Measurements from ENCODE around the gene RAB11FIP4.

RAB11FIP4 gene

GRCh38 chr17:31466096-31466760 is 74.8 kb downstream of the RAB11FIP4 start:
- Histone ChIP-seq H3K27me3 (ENCODE audit: insufficient read depth, low read length, poor library complexity, severe bottlenecking) (no peaks in the 10 kb centered on the region), H3K4me2 (ENCODE audit: low read depth, low read length, poor library complexity, severe bottlenecking) (no peak overlapping the region), H3K9me2 (replicated peaks; ENCODE audit: low read depth, low read length) (no peaks in the 10 kb centered on the region), H2AFZ (ENCODE audit: low read length) (no peak overlapping the region), H3K4me3 (ENCODE audit: low read length, poor library complexity, severe bottlenecking) (no peak overlapping the region), H3K79me2 (ENCODE audit: insufficient read depth, low read length) (no peaks in the 10 kb centered on the region), H3F3A (ENCODE audit: low read depth) (no peaks in the 10 kb centered on the region), H3K4me1 (ENCODE audit: insufficient read depth, low read length, poor library complexity, severe bottlenecking) (peaks cover 18% of the 10 kb centered on the region), H4K20me1 (ENCODE audit: insufficient read depth, low read length, poor library complexity, severe bottlenecking) (no peaks in the 10 kb centered on the region), H3K9ac (ENCODE audit: low read depth, low read length, poor library complexity, severe bottlenecking) (no peak overlapping the region), H3K9me3 (ENCODE audit: insufficient read depth, low read depth, low read length) (no peaks in the 10 kb centered on the region), H3K36me3 (ENCODE audit: insufficient read depth, low read length) (no peaks in the 10 kb centered on the region)
- TF ChIP-seq CTCF (conservative IDR thresholded peaks at IDR 0.05; ENCODE audit: low read length) (no peak), EZH2phosphoT487 (IDR thresholded peaks at IDR 0.05; ENCODE audit: borderline replicate concordance) (no peak)

- Histone ChIP-seq H2AFZ (ENCODE audit: low read length) (no peak overlapping the region), H3K4me3 (ENCODE audit: low read length, poor library complexity, severe bottlenecking) (no peak overlapping the region), H3F3A (ENCODE audit: low read depth) (no peaks in the 10 kb centered on the region), H3K9me3 (ENCODE audit: insufficient read depth, low read depth, low read length) (no peaks in the 10 kb centered on the region), H4K20me1 (ENCODE audit: insufficient read depth, low read length, poor library complexity, severe bottlenecking) (no peaks in the 10 kb centered on the region), H3K4me2 (ENCODE audit: low read depth, low read length, poor library complexity, severe bottlenecking) (no peak overlapping the region), H3K9me2 (replicated peaks; ENCODE audit: low read depth, low read length) (no peaks in the 10 kb centered on the region), H3K4me1 (ENCODE audit: insufficient read depth, low read length, poor library complexity, severe bottlenecking) (peaks cover 25% of the 10 kb centered on the region), H3K36me3 (ENCODE audit: insufficient read depth, low read length) (no peaks in the 10 kb centered on the region), H3K79me2 (ENCODE audit: insufficient read depth, low read length) (no peaks in the 10 kb centered on the region), H3K27me3 (ENCODE audit: insufficient read depth, low read length, poor library complexity, severe bottlenecking) (no peaks in the 10 kb centered on the region), H3K9ac (ENCODE audit: low read depth, low read length, poor library complexity, severe bottlenecking) (no peak overlapping the region)
- no peak for TF ChIP-seq CTCF (conservative IDR thresholded peaks at IDR 0.05; ENCODE audit: low read length)
These were observed 76.2 kb downstream of the RAB11FIP4 start for GRCh38 chr17:31467502-31468256.

- H3K27me3 ChIP-seq (ENCODE audit: insufficient read depth, low read length, poor library complexity, severe bottlenecking): no peaks in the 10 kb centered on the region
- no peak overlapping the region for H3K4me3 ChIP-seq (ENCODE audit: low read length, poor library complexity, severe bottlenecking)
- H2AFZ ChIP-seq (ENCODE audit: low read length): no peak overlapping the region
- no peak overlapping the region for H3K9ac ChIP-seq (ENCODE audit: low read depth, low read length, poor library complexity, severe bottlenecking)
- TF ChIP-seq CTCF (conservative IDR thresholded peaks at IDR 0.05; ENCODE audit: low read length): no peak
- H3F3A ChIP-seq (ENCODE audit: low read depth): no peaks in the 10 kb centered on the region
- no peaks in the 10 kb centered on the region for H3K79me2 ChIP-seq (ENCODE audit: insufficient read depth, low read length)
- no peaks in the 10 kb centered on the region for H4K20me1 ChIP-seq (ENCODE audit: insufficient read depth, low read length, poor library complexity, severe bottlenecking)
- H3K4me2 ChIP-seq (ENCODE audit: low read depth, low read length, poor library complexity, severe bottlenecking): peak overlapping the region; percentile 8
- H3K4me1 ChIP-seq (ENCODE audit: insufficient read depth, low read length, poor library complexity, severe bottlenecking): peaks cover 25% of the 10 kb centered on the region
- no peaks in the 10 kb centered on the region for H3K9me2 ChIP-seq (replicated peaks; ENCODE audit: low read depth, low read length)
- H3K9me3 ChIP-seq (ENCODE audit: insufficient read depth, low read depth, low read length): no peaks in the 10 kb centered on the region
- no peaks in the 10 kb centered on the region for H3K36me3 ChIP-seq (ENCODE audit: insufficient read depth, low read length)
These were observed 78.5 kb downstream of the RAB11FIP4 start for GRCh38 chr17:31469959-31470358.
